Progenitor cell of endocrine pancreas (in vitro differentiated cells): ENCODE data around the gene PLD1. TPM values are rescaled to one million over a fixed set of nuclear protein-coding genes. Genes with fewer than 3 reads are reported as not detected.

Source experiments
- DNase-seq: peaks from one replicate; pipeline ENCODE4 v3.0.0; 2021; ENCODE audit warnings: low spot score; ENCODE audit not compliant: unreplicated experiment
- H3K27ac Mint-ChIP-seq: 2 replicates; pipeline ENCODE4 v1.8.0; 2021; ENCODE audit warnings: mild to moderate bottlenecking, moderate library complexity, mixed read lengths
- H3K27me3 Mint-ChIP-seq: 2 replicates; pipeline ENCODE4 v1.8.0; 2021; ENCODE audit warnings: mixed read lengths
- H3K36me3 Mint-ChIP-seq: 2 replicates; pipeline ENCODE4 v1.8.0; 2022; ENCODE audit warnings: mixed read lengths; ENCODE audit not compliant: insufficient read depth
- H3K4me1 Mint-ChIP-seq: 2 replicates; pipeline ENCODE4 v1.8.0; 2021; ENCODE audit warnings: low read depth, mixed read lengths
- H3K4me3 Mint-ChIP-seq: 2 replicates; pipeline ENCODE4 v1.8.0; 2021; ENCODE audit warnings: low read depth, mild to moderate bottlenecking, moderate library complexity, mixed read lengths
- H3K9me3 Mint-ChIP-seq: 2 replicates; pipeline ENCODE4 v1.8.0; 2021; ENCODE audit warnings: low read depth, mixed read lengths
- CTCF ChIP-seq: fragments of 200-600 bp; sonication (generic); IDR thresholded peaks from one replicate; pipeline ENCODE4 v1.5.0; 2021; ENCODE audit warnings: antibody characterized with exemption, mild to moderate bottlenecking; ENCODE audit not compliant: unreplicated experiment
- total RNA-seq: library from RNA; stranded (reverse); gene quantifications from 2 replicates; pipeline ENCODE4 v1.2.1, GENCODE V29; 2021

The PLD1 gene
- total RNA-seq, 1 donor from 2014 or later, result 143 TPM

GRCh38 chr3:171663805-171664204 is 146.5 kb downstream of the PLD1 start:
- Mint-ChIP-seq H3K36me3 (peaks cover 48% of the 10 kb centered on the region), H3K4me3 (no peak overlapping the region), H3K27ac (no peak overlapping the region), H3K4me1 (peaks cover 10% of the 10 kb centered on the region), H3K27me3 (no peaks in the 10 kb centered on the region), H3K9me3 (peaks cover 3% of the 10 kb centered on the region)
- no peak for TF ChIP-seq CTCF
- DNase-seq, result no peak

GRCh38 chr3:171661484-171661883 is 148.8 kb downstream of the PLD1 start:
- Mint-ChIP-seq H3K4me1 (peaks cover 3% of the 10 kb centered on the region), H3K4me3 (no peak overlapping the region), H3K27me3 (no peaks in the 10 kb centered on the region), H3K36me3 (peaks cover 47% of the 10 kb centered on the region), H3K27ac (no peak overlapping the region), H3K9me3 (no peaks in the 10 kb centered on the region)
- no peak for TF ChIP-seq CTCF
- no peak for DNase-seq

GRCh38 chr3:171660188-171660587 is 150.1 kb downstream of the PLD1 start:
- Mint-ChIP-seq H3K27ac (no peak overlapping the region), H3K4me1 (no peaks in the 10 kb centered on the region), H3K9me3 (no peaks in the 10 kb centered on the region), H3K27me3 (no peaks in the 10 kb centered on the region), H3K36me3 (peaks cover 45% of the 10 kb centered on the region), H3K4me3 (no peak overlapping the region)
- no peak for TF ChIP-seq CTCF
- DNase-seq, result no peak

GRCh38 chr3:171658841-171659240 is 151.4 kb downstream of the PLD1 start:
- no peak for TF ChIP-seq CTCF
- Mint-ChIP-seq H3K27me3 (no peaks in the 10 kb centered on the region), H3K4me3 (no peak overlapping the region), H3K4me1 (no peaks in the 10 kb centered on the region), H3K27ac (no peak overlapping the region), H3K9me3 (no peaks in the 10 kb centered on the region), H3K36me3 (peaks cover 47% of the 10 kb centered on the region)
- no peak for DNase-seq

- Mint-ChIP-seq H3K27ac (no peak overlapping the region), H3K9me3 (no peaks in the 10 kb centered on the region), H3K27me3 (no peaks in the 10 kb centered on the region), H3K4me1 (no peaks in the 10 kb centered on the region), H3K4me3 (no peak overlapping the region), H3K36me3 (peaks cover 54% of the 10 kb centered on the region)
- no peak for TF ChIP-seq CTCF
- DNase-seq, result no peak
Measured at GRCh38 chr3:171654809-171655208, 155.5 kb downstream of the PLD1 start.
